ENCODE data around the gene ASAP2. TPM values are rescaled to one million over a fixed set of nuclear protein-coding genes. Genes with fewer than 3 reads are reported as not detected.

ASAP2 gene
- total RNA-seq, 2 donors from 2014 or later, result 58.1 to 61.7 TPM

- peaks cover 8% of the 10 kb centered on the region for H3K4me1 ChIP-seq
Observed at GRCh38 chr2:9228088-9228751, 21.6 kb downstream of the ASAP2 start.

GRCh38 chr2:9228781-9229469, 22.3 kb downstream of the ASAP2 start:
- peaks cover 8% of the 10 kb centered on the region for H3K4me1 ChIP-seq

More at GRCh38 chr2:9228088-9228751, 21.6 kb downstream of the ASAP2 start:
- intact Hi-C loops (cut with DNase I), result no loop called here
- Histone ChIP-seq H3K9ac (ENCODE audit: low read depth in 2 of 2, low read length in 2 of 2) (no peak overlapping the region), H3K9me3 (no peaks in the 10 kb centered on the region), H3K4me3 (no peak overlapping the region), H3K27ac (no peak overlapping the region), H3K27me3 (no peaks in the 10 kb centered on the region), H3K36me3 (no peaks in the 10 kb centered on the region)
- no peak for TF ChIP-seq CTCF (IDR thresholded peaks at IDR 0.05)
- DNase-seq, result no peak

GRCh38 chr2:9229470-9229820, 22.8 kb downstream of the ASAP2 start:
- Histone ChIP-seq H3K4me1 (peaks cover 13% of the 10 kb centered on the region), H3K4me3 (no peak overlapping the region), H3K27me3 (no peaks in the 10 kb centered on the region), H3K36me3 (no peaks in the 10 kb centered on the region), H3K9ac (ENCODE audit: low read depth in 2 of 2, low read length in 2 of 2) (no peak overlapping the region), H3K27ac (no peak overlapping the region), H3K9me3 (no peaks in the 10 kb centered on the region)
- intact Hi-C loops (cut with DNase I), result no loop called here
- no peak for DNase-seq
- TF ChIP-seq CTCF (IDR thresholded peaks at IDR 0.05), result no peak

More at GRCh38 chr2:9228781-9229469, 22.3 kb downstream of the ASAP2 start:
- H3K27ac ChIP-seq, result no peak overlapping the region
- no peak for TF ChIP-seq CTCF (IDR thresholded peaks at IDR 0.05)
- no peak overlapping the region for H3K9ac ChIP-seq (ENCODE audit: low read depth in 2 of 2, low read length in 2 of 2)
- no peak for DNase-seq
- intact Hi-C loops (cut with DNase I), result no loop called here
- no peaks in the 10 kb centered on the region for H3K36me3 ChIP-seq
- no peaks in the 10 kb centered on the region for H3K9me3 ChIP-seq
- H3K27me3 ChIP-seq, result no peaks in the 10 kb centered on the region
- H3K4me3 ChIP-seq, result no peak overlapping the region

- H3K36me3 ChIP-seq, result no peaks in the 10 kb centered on the region
- no peaks in the 10 kb centered on the region for H3K27me3 ChIP-seq
- H3K4me1 ChIP-seq, result peaks cover 20% of the 10 kb centered on the region
- intact Hi-C loops (cut with DNase I), result no loop called here
- H3K27ac ChIP-seq, result no peak overlapping the region
- no peak for DNase-seq
- H3K9me3 ChIP-seq, result no peaks in the 10 kb centered on the region
- TF ChIP-seq CTCF (IDR thresholded peaks at IDR 0.05), result no peak
- no peak overlapping the region for H3K9ac ChIP-seq (ENCODE audit: low read depth in 2 of 2, low read length in 2 of 2)
- H3K4me3 ChIP-seq, result no peak overlapping the region
Observed at GRCh38 chr2:9230051-9230802, 23.6 kb downstream of the ASAP2 start.

GRCh38 chr2:9230881-9231280, 24.3 kb downstream of the ASAP2 start:
- Histone ChIP-seq H3K27ac (no peak overlapping the region), H3K36me3 (no peaks in the 10 kb centered on the region), H3K27me3 (no peaks in the 10 kb centered on the region), H3K4me1 (peaks cover 24% of the 10 kb centered on the region), H3K9ac (ENCODE audit: low read depth in 2 of 2, low read length in 2 of 2) (no peak overlapping the region), H3K4me3 (no peak overlapping the region), H3K9me3 (no peaks in the 10 kb centered on the region)
- no peak for TF ChIP-seq CTCF (IDR thresholded peaks at IDR 0.05)
- DNase-seq, result no peak
- intact Hi-C loops (cut with DNase I), result no loop called here

Measured in colonic mucosa (tissue), 4 donors.